ENCODE results near the gene IGFBP3. TPM values are rescaled to one million over a fixed set of nuclear protein-coding genes. Genes with fewer than 3 reads are reported as not detected.

IGFBP3 gene
- total and polyA plus RNA-seq, 2 of the 13 experiments (the other 11 are each of a cell fraction or from before 2014, with no cell fraction given): 57.5 TPM; not detected in 1

- TF ChIP-seq RXRB (CRISPR knock-in tag; IDR thresholded peaks at IDR 0.05; ENCODE audit: borderline replicate concordance): peak; percentile 5; the same call in 1 of the 2 replicates
- TF ChIP-seq HDAC2 (CRISPR knock-in tag; IDR thresholded peaks at IDR 0.05): 0 out of 2 replicates have a peak, but pooled peaks have one; percentile 12
- peak; percentile 11; the same call in 1 of the 2 replicates for TF ChIP-seq YEATS4 (CRISPR knock-in tag; IDR thresholded peaks at IDR 0.05; ENCODE audit: borderline replicate concordance)
- TF ChIP-seq NKX3-1 (CRISPR knock-in tag; IDR thresholded peaks at IDR 0.05): peak; percentile 48; the same call in 1 of the 2 replicates
- 0 out of 2 replicates have a peak, but pooled peaks have one; percentile 90 for TF ChIP-seq RARG (CRISPR knock-in tag; IDR thresholded peaks at IDR 0.05; ENCODE audit: low read depth)
- TF ChIP-seq TBX2 (CRISPR knock-in tag; IDR thresholded peaks at IDR 0.05; ENCODE audit: borderline replicate concordance): peak; percentile 13; the same call in 1 of the 2 replicates
- TF ChIP-seq AKAP8 (CRISPR knock-in tag; IDR thresholded peaks at IDR 0.05): peak; percentile 90; the same call in 1 of the 2 replicates
- TF ChIP-seq RORA (CRISPR knock-in tag; IDR thresholded peaks at IDR 0.05): 0 out of 2 replicates have a peak, but pooled peaks have one; percentile 10
- 0 out of 2 replicates have a peak, but pooled peaks have one; percentile 34 for TF ChIP-seq KDM4B (CRISPR knock-in tag; IDR thresholded peaks at IDR 0.05)
- peak; percentile 7; the same call in 1 of the 2 replicates for TF ChIP-seq IRF2 (CRISPR knock-in tag; IDR thresholded peaks at IDR 0.05)
- peak; percentile 45; the same call in 1 of the 2 replicates for TF ChIP-seq NCOA5 (CRISPR knock-in tag; IDR thresholded peaks at IDR 0.05)
- TF ChIP-seq, protein P1, sequence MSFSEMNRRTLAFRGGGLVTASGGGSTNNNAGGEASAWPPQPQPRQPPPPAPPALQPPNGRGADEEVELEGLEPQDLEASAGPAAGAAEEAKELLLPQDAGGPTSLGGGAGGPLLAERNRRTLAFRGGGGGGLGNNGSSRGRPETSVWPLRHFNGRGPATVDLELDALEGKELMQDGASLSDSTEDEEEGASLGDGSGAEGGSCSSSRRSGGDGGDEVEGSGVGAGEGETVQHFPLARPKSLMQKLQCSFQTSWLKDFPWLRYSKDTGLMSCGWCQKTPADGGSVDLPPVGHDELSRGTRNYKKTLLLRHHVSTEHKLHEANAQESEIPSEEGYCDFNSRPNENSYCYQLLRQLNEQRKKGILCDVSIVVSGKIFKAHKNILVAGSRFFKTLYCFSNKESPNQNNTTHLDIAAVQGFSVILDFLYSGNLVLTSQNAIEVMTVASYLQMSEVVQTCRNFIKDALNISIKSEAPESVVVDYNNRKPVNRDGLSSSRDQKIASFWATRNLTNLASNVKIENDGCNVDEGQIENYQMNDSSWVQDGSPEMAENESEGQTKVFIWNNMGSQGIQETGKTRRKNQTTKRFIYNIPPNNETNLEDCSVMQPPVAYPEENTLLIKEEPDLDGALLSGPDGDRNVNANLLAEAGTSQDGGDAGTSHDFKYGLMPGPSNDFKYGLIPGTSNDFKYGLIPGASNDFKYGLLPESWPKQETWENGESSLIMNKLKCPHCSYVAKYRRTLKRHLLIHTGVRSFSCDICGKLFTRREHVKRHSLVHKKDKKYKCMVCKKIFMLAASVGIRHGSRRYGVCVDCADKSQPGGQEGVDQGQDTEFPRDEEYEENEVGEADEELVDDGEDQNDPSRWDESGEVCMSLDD (CRISPR knock-in tag; IDR thresholded peaks at IDR 0.05; ENCODE audit: borderline replicate concordance): no peak
- peak; percentile 76 for TF ChIP-seq ELF4 (CRISPR knock-in tag; IDR thresholded peaks at IDR 0.05; ENCODE audit: borderline replicate concordance)
- TF ChIP-seq PAWR (CRISPR knock-in tag; IDR thresholded peaks at IDR 0.05; ENCODE audit: borderline replicate concordance): peak; percentile 60; the same call in 1 of the 2 replicates
- TF ChIP-seq ZNF33A (CRISPR knock-in tag; IDR thresholded peaks at IDR 0.05; ENCODE audit: borderline replicate concordance): peak; percentile 55; the same call in 1 of the 2 replicates
- TF ChIP-seq FUBP1 (CRISPR knock-in tag; IDR thresholded peaks at IDR 0.05; ENCODE audit: borderline replicate concordance): 0 out of 2 replicates have a peak, but pooled peaks have one; percentile 62
- 0 out of 2 replicates have a peak, but pooled peaks have one; percentile 16 for TF ChIP-seq ZNF431 (CRISPR knock-in tag; IDR thresholded peaks at IDR 0.05; ENCODE audit: borderline replicate concordance, low read depth)
- TF ChIP-seq TFAP4 (IDR thresholded peaks at IDR 0.05; ENCODE audit: borderline replicate concordance, low read depth): peak; percentile 11; the same call in 1 of the 2 replicates
- peak; percentile 26; the same call in 1 of the 2 replicates for TF ChIP-seq ZNF788 (CRISPR knock-in tag; IDR thresholded peaks at IDR 0.05; ENCODE audit: borderline replicate concordance)
- no peak for TF ChIP-seq SKI (IDR thresholded peaks at IDR 0.05; ENCODE audit: partially characterized antibody)
- TF ChIP-seq, protein P2, sequence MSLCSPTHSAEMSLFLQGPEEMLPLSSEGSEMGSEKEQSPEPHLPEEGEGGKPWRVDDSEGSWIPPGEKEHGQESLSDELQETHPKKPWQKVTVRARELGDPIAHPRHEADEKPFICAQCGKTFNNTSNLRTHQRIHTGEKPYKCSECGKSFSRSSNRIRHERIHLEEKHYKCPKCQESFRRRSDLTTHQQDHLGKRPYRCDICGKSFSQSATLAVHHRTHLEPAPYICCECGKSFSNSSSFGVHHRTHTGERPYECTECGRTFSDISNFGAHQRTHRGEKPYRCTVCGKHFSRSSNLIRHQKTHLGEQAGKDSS (CRISPR knock-in tag; IDR thresholded peaks at IDR 0.05; ENCODE audit: borderline replicate concordance, low read depth): peak; percentile 39
- no peak for TF ChIP-seq GATAD2A (CRISPR knock-in tag; IDR thresholded peaks at IDR 0.05)
These were observed 30.8 kb downstream of the IGFBP3 start (continued) for GRCh38 chr7:45890125-45890901.

Measured in HepG2 (cell line).